ENCODE results near the gene PKMYT1. TPM values are rescaled to one million over a fixed set of nuclear protein-coding genes. Genes with fewer than 3 reads are reported as not detected.

The PKMYT1 gene
- total RNA-seq, 2 experiments from 2014 or later, result 118 to 124 TPM

GRCh38 chr16:2976201-2976600 lies 4.0 kb downstream of the PKMYT1 start:
- CTCF ChIA-PET, result interaction anchor here (0.5 kb wide), 1 partner anchor 58 kb away, joined by 4 read pairs; no protein-coding TSS in a partner anchor
- no peaks in the 10 kb centered on the region for H3K27me3 Mint-ChIP-seq
- no peak overlapping the region for H3K27ac Mint-ChIP-seq
- no peak overlapping the region for H3K4me3 Mint-ChIP-seq
- H3K4me1 Mint-ChIP-seq, result peaks cover 32% of the 10 kb centered on the region
- peaks cover 39% of the 10 kb centered on the region for H3K36me3 Mint-ChIP-seq (ENCODE audit: low read depth)
- POLR2A ChIA-PET, result interaction anchor here (2.6 kb wide), 1 partner anchor 11 kb away, joined by 7 read pairs; no protein-coding TSS in a partner anchor
- DNase-seq, result no peak
- H3K9me3 Mint-ChIP-seq, result no peaks in the 10 kb centered on the region

- Mint-ChIP-seq H3K27ac (no peak overlapping the region), H3K36me3 (ENCODE audit: low read depth) (peaks cover 45% of the 10 kb centered on the region), H3K4me1 (peaks cover 34% of the 10 kb centered on the region), H3K4me3 (no peak overlapping the region), H3K9me3 (no peaks in the 10 kb centered on the region), H3K27me3 (no peaks in the 10 kb centered on the region)
- ChIA-PET CTCF (no interaction called here), POLR2A (interaction anchor here (0.8 to 2.6 kb wide), 2 partner anchors 10 to 384 kb away, joined by 3 to 7 read pairs; no protein-coding TSS in a partner anchor)
- DNase-seq, result no peak
Measured at GRCh38 chr16:2975161-2975795, 5.0 kb downstream of the PKMYT1 start.

- Mint-ChIP-seq H3K36me3 (ENCODE audit: low read depth) (peaks cover 43% of the 10 kb centered on the region), H3K4me1 (peaks cover 35% of the 10 kb centered on the region), H3K27ac (no peak overlapping the region), H3K9me3 (no peaks in the 10 kb centered on the region), H3K27me3 (no peaks in the 10 kb centered on the region), H3K4me3 (no peak overlapping the region)
- no peak for DNase-seq
- ChIA-PET POLR2A (interaction anchor here (0.8 kb wide), 1 partner anchor 384 kb away, joined by 3 read pairs; no protein-coding TSS in a partner anchor), CTCF (no interaction called here)
Measured at GRCh38 chr16:2974319-2975056, 5.8 kb downstream of the PKMYT1 start.

GRCh38 chr16:2973605-2974318 lies 6.5 kb downstream of the PKMYT1 start:
- Mint-ChIP-seq H3K9me3 (no peaks in the 10 kb centered on the region), H3K27me3 (no peaks in the 10 kb centered on the region), H3K4me1 (peaks cover 33% of the 10 kb centered on the region), H3K36me3 (ENCODE audit: low read depth) (peaks cover 43% of the 10 kb centered on the region), H3K4me3 (no peak overlapping the region), H3K27ac (no peak overlapping the region)
- DNase-seq, result no peak
- POLR2A ChIA-PET, result no interaction called here
- CTCF ChIA-PET, result no interaction called here

- Mint-ChIP-seq H3K36me3 (ENCODE audit: low read depth) (peaks cover 40% of the 10 kb centered on the region), H3K4me1 (peaks cover 36% of the 10 kb centered on the region), H3K4me3 (no peak overlapping the region), H3K27me3 (peaks cover 5% of the 10 kb centered on the region), H3K9me3 (no peaks in the 10 kb centered on the region), H3K27ac (no peak overlapping the region)
- POLR2A ChIA-PET, result interaction anchor here (1.5 kb wide), 1 partner anchor 15 kb away, joined by 4 read pairs; a partner anchor contains a TSS
- CTCF ChIA-PET, result interaction anchor here (0.6 kb wide), 1 partner anchor 8 kb away, joined by 3 read pairs; no protein-coding TSS in a partner anchor
- DNase-seq, result no peak
Measured at GRCh38 chr16:2973093-2973492, 7.2 kb downstream of the PKMYT1 start.

GRCh38 chr16:2971985-2972784 lies 8.1 kb downstream of the PKMYT1 start:
- Mint-ChIP-seq H3K27ac (peak overlapping the region; percentile 40), H3K4me1 (peaks cover 33% of the 10 kb centered on the region), H3K9me3 (no peaks in the 10 kb centered on the region), H3K4me3 (peak overlapping the region; percentile 15), H3K36me3 (ENCODE audit: low read depth) (peaks cover 34% of the 10 kb centered on the region), H3K27me3 (peaks cover 10% of the 10 kb centered on the region)
- ChIA-PET POLR2A (interaction anchor here (1.4 to 4.1 kb wide), 3 partner anchors 7 to 32 kb away, joined by 3 to 107 read pairs (median 4); partner anchors contain the start of gene PKMYT1), CTCF (interaction anchor here (0.6 to 0.9 kb wide), 3 partner anchors 8 to 45 kb away, joined by 3 read pairs; no protein-coding TSS in a partner anchor)
- DNase-seq, result no peak

- no peaks in the 10 kb centered on the region for H3K9me3 Mint-ChIP-seq
- DNase-seq, result no peak
- peaks cover 28% of the 10 kb centered on the region for H3K4me1 Mint-ChIP-seq
- ChIA-PET CTCF (no interaction called here), POLR2A (interaction anchor here (1.4 to 4.1 kb wide), 3 partner anchors 8 to 33 kb away, joined by 3 to 107 read pairs (median 4); partner anchors contain the start of gene PKMYT1)
- H3K36me3 Mint-ChIP-seq (ENCODE audit: low read depth), result peaks cover 29% of the 10 kb centered on the region
- H3K27me3 Mint-ChIP-seq, result peaks cover 12% of the 10 kb centered on the region
- H3K27ac Mint-ChIP-seq, result peak overlapping the region; percentile 71
- H3K4me3 Mint-ChIP-seq, result peak overlapping the region; percentile 76
Measured at GRCh38 chr16:2971134-2971984, 8.9 kb downstream of the PKMYT1 start.

GRCh38 chr16:2970563-2970962 lies 9.7 kb downstream of the PKMYT1 start:
- ChIA-PET CTCF (interaction anchor here (0.9 to 1.6 kb wide), 8 partner anchors 9 to 165 kb away, joined by 3 to 31 read pairs (median 6); partner anchors contain the start of genes FLYWCH1, PKMYT1 and ZNF213), POLR2A (interaction anchor here (0.9 to 4.1 kb wide), 10 partner anchors 9 to 217 kb away, joined by 3 to 107 read pairs (median 4); partner anchors contain the start of genes HCFC1R1, PKMYT1 and TNFRSF12A)
- Mint-ChIP-seq H3K9me3 (no peaks in the 10 kb centered on the region), H3K4me3 (peak overlapping the region; percentile 76), H3K27ac (peak overlapping the region; percentile 71), H3K36me3 (ENCODE audit: low read depth) (peaks cover 23% of the 10 kb centered on the region), H3K27me3 (peaks cover 16% of the 10 kb centered on the region), H3K4me1 (peaks cover 32% of the 10 kb centered on the region)
- no peak for DNase-seq

GRCh38 chr16:2969545-2970521 lies 10.4 kb downstream of the PKMYT1 start:
- Mint-ChIP-seq H3K9me3 (no peaks in the 10 kb centered on the region), H3K4me3 (peak overlapping the region; percentile 76), H3K4me1 (peaks cover 39% of the 10 kb centered on the region), H3K27ac (peak overlapping the region; percentile 71), H3K27me3 (peaks cover 21% of the 10 kb centered on the region), H3K36me3 (ENCODE audit: low read depth) (peaks cover 22% of the 10 kb centered on the region)
- ChIA-PET POLR2A (interaction anchor here (0.6 to 4.1 kb wide), 19 partner anchors 10 to 216 kb away, joined by 3 to 107 read pairs (median 3); partner anchors contain the start of genes HCFC1R1, PKMYT1 and TNFRSF12A), CTCF (interaction anchor here (0.9 to 1.6 kb wide), 8 partner anchors 10 to 166 kb away, joined by 3 to 31 read pairs (median 6); partner anchors contain the start of genes FLYWCH1, PKMYT1 and ZNF213)
- DNase-seq, result peak; percentile 87

- ChIA-PET POLR2A (interaction anchor here (0.6 to 4.1 kb wide), 15 partner anchors 11 to 215 kb away, joined by 3 to 107 read pairs (median 3); partner anchors contain the start of genes PKMYT1 and TNFRSF12A), CTCF (interaction anchor here (1.3 to 1.6 kb wide), 6 partner anchors 10 to 166 kb away, joined by 5 to 31 read pairs (median 6); partner anchors contain the start of genes FLYWCH1, PKMYT1 and ZNF213)
- H3K27me3 Mint-ChIP-seq, result peaks cover 23% of the 10 kb centered on the region
- peak within 1 kb of the TSS; percentile 76 for H3K4me3 Mint-ChIP-seq
- peak within 1 kb of the TSS; percentile 71 for H3K27ac Mint-ChIP-seq
- peaks cover 22% of the 10 kb centered on the region for H3K36me3 Mint-ChIP-seq (ENCODE audit: low read depth)
- DNase-seq, result peak; percentile 88
- H3K4me1 Mint-ChIP-seq, result peaks cover 42% of the 10 kb centered on the region
- H3K9me3 Mint-ChIP-seq, result no peaks in the 10 kb centered on the region
Measured at GRCh38 chr16:2968738-2969544, 11.3 kb downstream of the PKMYT1 start, which contains the start of gene PAQR4. Gene PAQR4, plus strand, starts transcription at chr16:2969348. Its CDS starts 327 bp downstream, at chr16:2969675.

All from activated CD4-positive, alpha-beta memory T cell treated with anti-CD3 and anti-CD28 coated beads, Interleukin-2, amount 10 ng/mL, durations not matched to agents 7 days and 5 days (primary cell).